Measurements from ENCODE around the gene KISS1. TPM values are rescaled to one million over a fixed set of nuclear protein-coding genes. Genes with fewer than 3 reads are reported as not detected.

The KISS1 gene
- total and polyA plus RNA-seq, 2 of the 4 experiments (the other 2 are of a cell fraction): 11.7 to 27.3 TPM

DNA sequence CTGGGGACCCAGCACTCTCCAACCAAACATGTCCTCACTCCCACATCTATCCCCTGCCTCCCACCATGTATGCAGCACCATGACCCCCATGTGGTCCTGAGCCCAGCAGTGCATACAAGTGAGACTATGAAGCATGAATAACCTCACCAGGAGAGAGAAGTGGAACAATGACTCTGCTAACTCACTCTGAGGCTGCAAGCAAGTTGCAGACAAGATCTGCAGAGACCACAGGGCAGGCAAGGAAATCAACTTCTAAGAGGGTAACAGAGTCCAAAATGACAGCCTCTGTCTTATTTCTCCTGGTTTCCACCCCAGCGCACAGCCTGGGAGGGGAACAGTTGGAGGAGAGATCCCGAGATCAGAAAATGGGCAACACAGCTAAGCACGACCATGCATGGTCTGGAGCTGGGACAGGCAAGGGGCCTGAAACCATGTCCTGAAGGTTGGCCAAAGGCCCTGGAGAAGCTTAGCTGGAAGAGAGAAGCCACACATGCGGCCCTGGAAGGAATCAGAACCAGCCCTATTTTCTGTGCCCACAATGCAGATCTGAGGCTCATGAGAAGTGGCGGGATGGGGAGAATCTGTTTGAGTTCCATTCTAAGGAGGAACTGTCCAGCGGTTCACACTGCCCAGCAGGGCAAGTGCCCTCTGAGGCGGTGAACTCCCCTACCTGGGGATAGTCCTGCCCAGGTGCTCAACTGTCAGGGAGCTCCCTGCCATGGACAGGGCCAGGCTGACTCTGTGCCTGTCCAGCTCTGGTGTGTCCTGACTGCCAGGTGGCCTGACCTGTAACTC lies 17.6 kb downstream of the KISS1 start:
- H3K14ac ChIP-seq (replicated peaks; ENCODE audit: low read depth, low read length): 0 out of 2 replicates have a peak overlapping the region, but pooled peaks have one; percentile 3
- H3K56ac ChIP-seq (ENCODE audit: extremely low read depth, insufficient read depth, low read length): no peak overlapping the region
- no peak overlapping the region for H4K91ac ChIP-seq (ENCODE audit: insufficient read depth, low read depth, low read length)
- no peak overlapping the region for H2BK5ac ChIP-seq (ENCODE audit: low read depth, low read length, poor library complexity, severe bottlenecking)
- no peak overlapping the region for H2BK120ac ChIP-seq (ENCODE audit: low read depth, low read length)
- H3K4ac ChIP-seq (ENCODE audit: low read depth, low read length): no peak overlapping the region
- H3K79me1 ChIP-seq (ENCODE audit: low read depth in 1 of 2, low read length in 2 of 2): no peaks in the 10 kb centered on the region
- ChIA-PET POLR2A (ENCODE audit: unreplicated experiment) (no interaction called here), CTCF (no interaction called here)
- no peak overlapping the region for H3K9ac ChIP-seq (ENCODE audit: low read depth, low read length)
- no peaks in the 10 kb centered on the region for H4K20me1 ChIP-seq (ENCODE audit: insufficient read depth, low read length)
- no peak overlapping the region for H3K4me3 ChIP-seq (ENCODE audit: insufficient read depth, low read depth, low read length)
- H3K23ac ChIP-seq (ENCODE audit: low read depth, low read length): no peak overlapping the region
- in situ Hi-C loops (cut with MboI; ENCODE audit: low sequenced_read_pairs) (no loop called here), intact Hi-C loops (cut with micrococcal nuclease) (no loop called here), dilution Hi-C loops (cut with HindIII; ENCODE audit: low sequenced_read_pairs, unreplicated experiment) (no loop called here)
- H4K5ac ChIP-seq (ENCODE audit: low read depth, low read length): no peak overlapping the region
- no peaks in the 10 kb centered on the region for H3K9me3 ChIP-seq (ENCODE audit: control insufficient read depth, insufficient read depth, low read length)
- peaks cover 7% of the 10 kb centered on the region for H3K9me1 ChIP-seq (ENCODE audit: insufficient read depth, low read length)
- no peaks in the 10 kb centered on the region for H3K4me1 ChIP-seq (ENCODE audit: control insufficient read depth, insufficient read depth, low read length)
- DNase-seq (no peak), ATAC-seq (ENCODE audit: low read depth) (no peak)
- no peak overlapping the region for H3K18ac ChIP-seq (ENCODE audit: low read depth, low read length)
- no TSS peak for BruUV-seq (replicated peaks)
- no peak overlapping the region for H2AFZ ChIP-seq (replicated peaks; ENCODE audit: low read length, poor library complexity)
- H2AK9ac ChIP-seq (replicated peaks; ENCODE audit: low read depth, low read length, poor library complexity): no peak overlapping the region
- 60% methylated on average over 3 of the region's 7 CpGs; no CpG with 5 or more reads in 1 of the 2 experiments for WGBS, 2 experiments (ENCODE audit: extremely low coverage in 2 of 2, insufficient read length in 1 of 2)
- H3K36me3 ChIP-seq (ENCODE audit: control insufficient read depth, insufficient read depth, low read length): no peaks in the 10 kb centered on the region
- no peak overlapping the region for H3K27ac ChIP-seq (ENCODE audit: insufficient read depth, low read length)
- no peak overlapping the region for H3K4me2 ChIP-seq (ENCODE audit: low read depth, low read length)
- H4K8ac ChIP-seq (ENCODE audit: low read depth in 2 of 2, low read length in 2 of 2): no peak overlapping the region
- H2BK20ac ChIP-seq (ENCODE audit: low read depth, low read length): peak overlapping the region; percentile 62; the same call in 1 of the 2 replicates
- H2AK5ac ChIP-seq (ENCODE audit: low read depth, low read length): 0 out of 2 replicates have a peak overlapping the region, but pooled peaks have one; percentile 13
- no peak overlapping the region for H2BK15ac ChIP-seq (ENCODE audit: low read depth, low read length)
- no peaks in the 10 kb centered on the region for H3K27me3 ChIP-seq (ENCODE audit: control insufficient read depth, insufficient read depth, low read length)
- TF ChIP-seq CHD1 (IDR thresholded peaks at IDR 0.05; ENCODE audit: low read depth, low read length) (no peak), CTCF (conservative IDR thresholded peaks at IDR 0.05; ENCODE audit: low read depth, low read length) (no peak), CEBPB (IDR thresholded peaks at IDR 0.05; ENCODE audit: low read depth, low read length) (no peak), RAD21 (IDR thresholded peaks at IDR 0.05; ENCODE audit: low read length) (no peak), FOS (IDR thresholded peaks at IDR 0.05; ENCODE audit: low read depth, low read length) (no peak), BHLHE40 (IDR thresholded peaks at IDR 0.05; ENCODE audit: low read depth, low read length) (no peak), POLR2A (IDR thresholded peaks at IDR 0.05; ENCODE audit: low read depth, low read length) (no peak), MAZ (IDR thresholded peaks at IDR 0.05; ENCODE audit: borderline replicate concordance, low read depth, low read length) (no peak), USF2 (IDR thresholded peaks at IDR 0.05; ENCODE audit: low read depth, low read length) (no peak), NFE2L2 (IDR thresholded peaks at IDR 0.05; ENCODE audit: low read depth, low read length) (no peak), RFX5 (IDR thresholded peaks at IDR 0.05; ENCODE audit: low read depth, low read length) (no peak), RCOR1 (IDR thresholded peaks at IDR 0.05; ENCODE audit: insufficient replicate concordance, low read length) (no peak), MAFK (IDR thresholded peaks at IDR 0.05; ENCODE audit: low read depth, low read length) (no peak), SMC3 (IDR thresholded peaks at IDR 0.05; ENCODE audit: low read depth, low read length) (no peak)
- TF ChIP-seq, protein P1, sequence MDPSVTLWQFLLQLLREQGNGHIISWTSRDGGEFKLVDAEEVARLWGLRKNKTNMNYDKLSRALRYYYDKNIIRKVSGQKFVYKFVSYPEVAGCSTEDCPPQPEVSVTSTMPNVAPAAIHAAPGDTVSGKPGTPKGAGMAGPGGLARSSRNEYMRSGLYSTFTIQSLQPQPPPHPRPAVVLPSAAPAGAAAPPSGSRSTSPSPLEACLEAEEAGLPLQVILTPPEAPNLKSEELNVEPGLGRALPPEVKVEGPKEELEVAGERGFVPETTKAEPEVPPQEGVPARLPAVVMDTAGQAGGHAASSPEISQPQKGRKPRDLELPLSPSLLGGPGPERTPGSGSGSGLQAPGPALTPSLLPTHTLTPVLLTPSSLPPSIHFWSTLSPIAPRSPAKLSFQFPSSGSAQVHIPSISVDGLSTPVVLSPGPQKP (IDR thresholded peaks at IDR 0.05; ENCODE audit: borderline replicate concordance, low read depth, low read length): no peak

Data from IMR-90 (cell line).